Measurements from ENCODE around the gene ZNF45.
"Not testable (repeated sequence)": the region's sequence is repeated elsewhere in the genome, so short reads cannot be mapped to it uniquely, and the experiment has no call there.

GRCh38 chr19:43949803-43950202 lies 14.7 kb upstream of the ZNF45 start:
- TF ChIP-seq CTCF (IDR thresholded peaks at IDR 0.05); ZFX (IDR thresholded peaks at IDR 0.05; ENCODE audit: borderline replicate concordance): not testable (repeated sequence)

All from 22Rv1 (cell line).